Body of pancreas (tissue), 4 donors: ENCODE measurements around the gene SEC14L2.

ENCODE experiments used
- POLR2A ChIP-seq, 3 donors: fragments of 450-650 bp; IDR thresholded peaks; one replicate each; pipeline ENCODE4 v1.6.1; 2016; ENCODE audit warnings: antibody characterized with exemption in 3 of 3, mild to moderate bottlenecking in 2 of 3
- TF ChIP-seq, protein P1 (sequence below), 7 experiments: fragments of 450-650 bp in 4 of 7; fragments of 200-600 bp in 3 of 7; sonication (generic) in 3 of 7; IDR thresholded peaks; one replicate each; pipeline ENCODE4 v1.5.1; 2016 to 2019; ENCODE audit warnings: antibody characterized with exemption in 7 of 7

DNA sequence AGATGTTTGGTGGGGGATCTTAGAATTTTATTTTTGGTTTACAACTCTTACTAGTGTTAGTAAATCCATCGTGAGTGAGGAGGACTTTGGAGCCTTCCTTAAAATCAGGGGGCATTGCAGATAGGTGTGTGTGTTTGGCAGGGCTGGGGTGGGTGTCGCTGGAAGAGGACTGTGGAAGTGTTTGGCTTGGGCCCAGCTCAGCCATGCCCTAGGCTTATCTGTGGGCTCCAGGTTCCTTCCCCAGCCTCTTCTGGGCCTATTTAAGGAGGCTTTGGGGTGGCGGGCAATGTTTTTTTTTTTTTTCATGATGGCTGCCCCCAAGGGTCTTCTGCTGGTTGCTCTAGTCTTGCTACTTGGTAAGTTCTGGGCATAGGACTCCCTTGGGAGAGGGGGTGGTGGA lies 50.8 kb downstream of the SEC14L2 start:
- TF ChIP-seq, protein P1, sequence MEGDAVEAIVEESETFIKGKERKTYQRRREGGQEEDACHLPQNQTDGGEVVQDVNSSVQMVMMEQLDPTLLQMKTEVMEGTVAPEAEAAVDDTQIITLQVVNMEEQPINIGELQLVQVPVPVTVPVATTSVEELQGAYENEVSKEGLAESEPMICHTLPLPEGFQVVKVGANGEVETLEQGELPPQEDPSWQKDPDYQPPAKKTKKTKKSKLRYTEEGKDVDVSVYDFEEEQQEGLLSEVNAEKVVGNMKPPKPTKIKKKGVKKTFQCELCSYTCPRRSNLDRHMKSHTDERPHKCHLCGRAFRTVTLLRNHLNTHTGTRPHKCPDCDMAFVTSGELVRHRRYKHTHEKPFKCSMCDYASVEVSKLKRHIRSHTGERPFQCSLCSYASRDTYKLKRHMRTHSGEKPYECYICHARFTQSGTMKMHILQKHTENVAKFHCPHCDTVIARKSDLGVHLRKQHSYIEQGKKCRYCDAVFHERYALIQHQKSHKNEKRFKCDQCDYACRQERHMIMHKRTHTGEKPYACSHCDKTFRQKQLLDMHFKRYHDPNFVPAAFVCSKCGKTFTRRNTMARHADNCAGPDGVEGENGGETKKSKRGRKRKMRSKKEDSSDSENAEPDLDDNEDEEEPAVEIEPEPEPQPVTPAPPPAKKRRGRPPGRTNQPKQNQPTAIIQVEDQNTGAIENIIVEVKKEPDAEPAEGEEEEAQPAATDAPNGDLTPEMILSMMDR (IDR thresholded peaks at IDR 0.05), result no peak
- no peak for TF ChIP-seq POLR2A (IDR thresholded peaks at IDR 0.05)
